T-helper 17 cell (primary cell): Measurements from ENCODE around the gene N4BP3. TPM values are rescaled to one million over a fixed set of nuclear protein-coding genes. Genes with fewer than 3 reads are reported as not detected.
A peak's percentile ranks its signal among the peaks of the same experiment; 100 is the strongest.
"Not testable (repeated sequence)": the region's sequence is repeated elsewhere in the genome, so short reads cannot be mapped to it uniquely, and the experiment has no call there.

Experiments
- ATAC-seq: fragments of 150-1000 bp; cut with Tn5 transposase; 2 replicates; pipeline ENCODE4 v1.10.0; 2021; ENCODE audit warnings: mild to moderate bottlenecking, moderate library complexity
- DNase-seq, 3 donors: peaks; one replicate each; pipeline versions ENCODE4 v3.0.0 to v3.0.0-alpha.2; 2020 to 2021
- H3K9me3 ChIP-seq: one replicate; pipeline ENCODE4 v1.7.0; 2013; ENCODE audit warnings: low read length, mild to moderate bottlenecking; ENCODE audit not compliant: control insufficient read depth, poor library complexity, severe bottlenecking
- H3K27ac Mint-ChIP-seq: one replicate; pipeline ENCODE4 v1.8.0; 2022; ENCODE audit warnings: mild to moderate bottlenecking, moderate library complexity, mixed read lengths
- H3K27me3 Mint-ChIP-seq: one replicate; pipeline ENCODE4 v1.8.0; 2022; ENCODE audit warnings: mixed read lengths
- H3K36me3 Mint-ChIP-seq: one replicate; pipeline ENCODE4 v1.8.0; 2022; ENCODE audit warnings: low read depth, mixed read lengths
- H3K4me1 Mint-ChIP-seq: one replicate; pipeline ENCODE4 v1.8.0; 2022; ENCODE audit warnings: mild to moderate bottlenecking, mixed read lengths
- H3K4me3 Mint-ChIP-seq: one replicate; pipeline ENCODE4 v1.8.0; 2022; ENCODE audit warnings: mild to moderate bottlenecking, moderate library complexity, mixed read lengths
- total RNA-seq, 4 donors: library from RNA in 2 of 4; stranded (reverse) in 2 of 4; gene quantifications; one replicate each; pipeline ENCODE4 v1.2.3 and lab custom pipeline; 2022 to 2026

The N4BP3 gene, protein sequence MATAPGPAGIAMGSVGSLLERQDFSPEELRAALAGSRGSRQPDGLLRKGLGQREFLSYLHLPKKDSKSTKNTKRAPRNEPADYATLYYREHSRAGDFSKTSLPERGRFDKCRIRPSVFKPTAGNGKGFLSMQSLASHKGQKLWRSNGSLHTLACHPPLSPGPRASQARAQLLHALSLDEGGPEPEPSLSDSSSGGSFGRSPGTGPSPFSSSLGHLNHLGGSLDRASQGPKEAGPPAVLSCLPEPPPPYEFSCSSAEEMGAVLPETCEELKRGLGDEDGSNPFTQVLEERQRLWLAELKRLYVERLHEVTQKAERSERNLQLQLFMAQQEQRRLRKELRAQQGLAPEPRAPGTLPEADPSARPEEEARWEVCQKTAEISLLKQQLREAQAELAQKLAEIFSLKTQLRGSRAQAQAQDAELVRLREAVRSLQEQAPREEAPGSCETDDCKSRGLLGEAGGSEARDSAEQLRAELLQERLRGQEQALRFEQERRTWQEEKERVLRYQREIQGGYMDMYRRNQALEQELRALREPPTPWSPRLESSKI
- total RNA-seq (1 to 10 TPM; 8.5 to 9.0 TPM), total RNA-seq (lab: John Stamatoyannopoulos, UW) (20.6 to 28.7 reads per million in 2 donors)

DNA sequence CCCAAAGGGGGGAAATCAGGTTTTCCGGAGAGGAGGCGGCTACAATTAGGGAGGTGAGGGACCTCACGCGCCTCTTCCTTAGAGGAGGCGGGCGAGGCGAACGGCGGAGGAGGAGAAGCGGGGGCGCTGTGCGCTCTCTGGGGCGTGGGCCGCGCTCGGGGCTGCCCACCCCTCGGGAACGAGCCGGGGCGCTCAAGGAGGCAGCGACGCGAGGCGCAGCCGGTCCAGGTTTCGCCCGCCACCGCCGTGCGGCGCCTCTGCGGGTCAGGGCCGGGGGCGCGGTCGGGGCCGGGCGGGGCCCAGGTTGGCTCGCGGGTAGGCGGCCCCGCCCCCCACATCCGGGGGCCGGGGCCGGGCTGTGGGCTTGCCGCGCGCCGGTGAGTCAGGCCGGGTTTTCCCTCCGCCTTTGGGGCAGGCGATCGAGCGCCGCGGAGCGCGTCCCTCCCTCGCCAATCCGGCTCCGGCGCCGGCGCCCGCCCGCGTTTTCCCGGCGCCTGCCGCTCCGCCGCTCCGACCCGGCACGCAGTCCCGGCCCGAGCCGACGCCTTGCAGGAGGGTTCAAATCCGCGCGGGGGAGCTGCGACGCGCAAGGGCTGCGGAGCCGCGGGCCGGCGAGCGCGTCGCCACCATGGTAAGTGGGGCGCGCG is at the start of gene N4BP3:
Gene N4BP3, plus strand, starts transcription at position 392 of the 647 bp plus-strand sequence. CDS start 6,052 bp downstream, outside the sequence.
- peak; percentile 69 to 76 (median 75) for DNase-seq
- Mint-ChIP-seq H3K27me3 (no peaks in the 10 kb centered on the region), H3K4me3 (peak within 1 kb of the TSS; percentile 92), H3K27ac (peak within 1 kb of the TSS; percentile 97), H3K4me1 (peaks cover 33% of the 10 kb centered on the region), H3K36me3 (no peaks in the 10 kb centered on the region)
- H3K9me3 ChIP-seq, result no peaks in the 10 kb centered on the region
- peak; percentile 72 for ATAC-seq

DNA sequence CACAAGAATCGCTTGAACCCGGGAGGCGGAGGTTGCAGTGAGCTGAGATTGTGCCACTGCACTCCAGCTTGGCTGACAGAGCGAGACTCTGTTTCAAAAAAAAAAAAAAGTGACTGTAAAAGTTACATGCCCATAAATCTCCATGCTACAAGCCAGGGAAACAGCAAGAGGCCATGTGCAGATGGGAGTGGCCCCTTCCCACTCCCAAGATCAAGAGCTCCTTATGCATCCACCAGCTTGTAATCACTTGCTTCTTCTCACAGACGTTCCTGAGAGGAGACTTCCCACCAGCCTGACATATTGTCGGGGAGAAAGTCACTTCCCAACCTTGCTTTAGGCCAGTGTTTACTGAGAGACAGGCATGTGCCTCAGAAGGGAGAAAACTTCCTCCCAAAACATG is 45.6 kb upstream of the N4BP3 start:
- no peaks in the 10 kb centered on the region for H3K27me3 Mint-ChIP-seq
- no peaks in the 10 kb centered on the region for H3K4me1 Mint-ChIP-seq
- DNase-seq, result no peak
- no peak overlapping the region for H3K27ac Mint-ChIP-seq
- ATAC-seq, result no peak
- no peaks in the 10 kb centered on the region for H3K9me3 ChIP-seq
- no peak overlapping the region for H3K4me3 Mint-ChIP-seq
- H3K36me3 Mint-ChIP-seq, result peaks cover 2% of the 10 kb centered on the region

DNA sequence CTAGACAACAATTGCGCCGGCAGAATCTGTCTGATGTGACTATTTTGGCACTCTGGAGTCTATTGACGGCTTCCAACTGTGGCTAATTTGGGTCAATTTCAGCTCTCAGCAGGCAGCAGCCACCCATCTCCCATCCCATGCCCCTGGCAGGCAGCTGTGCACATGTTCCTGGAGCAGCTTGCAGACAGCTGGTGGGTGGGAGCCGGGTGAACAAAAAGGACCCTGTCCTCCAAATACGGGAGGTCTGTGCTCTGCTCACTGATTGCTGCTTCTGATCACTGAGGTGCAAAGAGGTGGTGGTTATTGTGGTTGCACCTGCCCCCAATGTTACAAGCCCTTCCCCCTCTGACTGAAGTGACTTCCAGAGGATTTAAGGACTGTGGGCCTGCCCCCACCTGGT is 45.0 kb upstream of the N4BP3 start:
- no peak for DNase-seq
- H3K4me1 Mint-ChIP-seq, result no peaks in the 10 kb centered on the region
- H3K36me3 Mint-ChIP-seq, result peaks cover 2% of the 10 kb centered on the region
- H3K4me3 Mint-ChIP-seq, result no peak overlapping the region
- H3K27me3 Mint-ChIP-seq, result no peaks in the 10 kb centered on the region
- H3K27ac Mint-ChIP-seq, result no peak overlapping the region
- ATAC-seq, result no peak
- no peaks in the 10 kb centered on the region for H3K9me3 ChIP-seq

DNA sequence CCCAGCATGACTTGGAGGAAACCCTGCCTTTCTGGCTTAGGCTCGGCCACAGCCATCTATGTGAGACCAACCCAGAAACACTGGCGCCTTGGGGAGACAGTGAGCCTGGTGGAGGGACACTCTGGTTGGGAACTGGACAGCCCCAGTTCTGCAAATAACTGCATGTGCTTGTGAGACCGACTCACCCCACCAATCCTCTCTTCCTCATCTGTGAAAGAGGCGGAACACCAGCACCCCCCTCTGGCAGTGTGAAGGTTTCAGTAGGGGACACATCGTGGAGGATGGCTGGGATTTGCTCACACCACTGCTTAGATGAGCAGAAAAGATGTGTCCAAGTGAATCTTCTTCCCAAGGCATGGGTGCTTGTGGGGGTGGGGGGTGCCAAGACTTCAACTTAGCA is 43.4 kb upstream of the N4BP3 start:
- Mint-ChIP-seq H3K4me1 (no peaks in the 10 kb centered on the region), H3K27me3 (peaks cover 7% of the 10 kb centered on the region), H3K36me3 (peaks cover 2% of the 10 kb centered on the region), H3K4me3 (no peak overlapping the region), H3K27ac (no peak overlapping the region)
- DNase-seq, result no peak
- no peak for ATAC-seq
- no peaks in the 10 kb centered on the region for H3K9me3 ChIP-seq

DNA sequence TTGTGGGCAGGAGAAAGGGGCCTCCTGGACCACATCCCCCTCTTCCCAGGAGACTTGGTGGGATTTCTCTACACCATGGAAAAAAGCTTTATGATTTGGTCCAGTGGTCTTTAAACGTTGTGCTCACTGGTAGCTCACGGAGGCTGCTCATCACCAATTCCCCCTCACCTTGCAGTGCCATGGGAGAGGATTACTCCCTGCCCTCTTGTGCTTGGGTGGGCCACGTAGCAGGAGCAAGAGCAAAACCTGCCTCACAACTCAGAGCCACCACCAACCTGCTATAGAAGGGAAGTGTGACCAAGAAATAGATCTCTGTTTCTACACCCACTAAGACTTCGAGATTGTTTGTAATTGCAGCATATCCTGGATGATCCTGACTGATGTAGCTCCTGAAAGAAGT is 42.2 kb upstream of the N4BP3 start:
- H3K36me3 Mint-ChIP-seq, result peaks cover 2% of the 10 kb centered on the region
- H3K4me3 Mint-ChIP-seq, result no peak overlapping the region
- H3K27me3 Mint-ChIP-seq, result peaks cover 10% of the 10 kb centered on the region
- H3K4me1 Mint-ChIP-seq, result peaks cover 2% of the 10 kb centered on the region
- no peak overlapping the region for H3K27ac Mint-ChIP-seq
- no peak for DNase-seq
- H3K9me3 ChIP-seq, result no peaks in the 10 kb centered on the region
- no peak for ATAC-seq

DNA sequence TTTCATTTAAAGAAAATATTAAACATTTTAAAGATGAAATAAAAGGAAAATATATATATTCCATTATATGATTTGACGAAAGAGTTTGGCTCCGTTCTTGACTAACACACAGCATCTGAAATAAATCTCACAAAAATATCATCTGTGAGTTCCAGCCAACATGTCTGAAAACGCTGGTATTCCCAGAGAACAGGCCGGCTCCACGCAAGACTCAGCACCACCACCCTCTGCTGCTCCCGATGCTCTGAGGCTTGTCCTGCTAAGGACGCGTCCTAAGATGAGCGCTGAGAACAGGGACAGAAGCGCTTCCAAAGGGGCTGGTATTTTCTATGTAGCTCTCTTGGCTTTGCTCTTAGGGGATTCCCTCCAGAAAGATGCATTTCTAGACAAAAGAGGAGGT is 40.6 kb upstream of the N4BP3 start:
- no peak overlapping the region for H3K27ac Mint-ChIP-seq
- H3K27me3 Mint-ChIP-seq, result peaks cover 10% of the 10 kb centered on the region
- H3K36me3 Mint-ChIP-seq, result no peaks in the 10 kb centered on the region
- H3K9me3 ChIP-seq, result no peaks in the 10 kb centered on the region
- DNase-seq (no peak), ATAC-seq (no peak)
- no peak overlapping the region for H3K4me3 Mint-ChIP-seq
- H3K4me1 Mint-ChIP-seq, result peaks cover 2% of the 10 kb centered on the region

DNA sequence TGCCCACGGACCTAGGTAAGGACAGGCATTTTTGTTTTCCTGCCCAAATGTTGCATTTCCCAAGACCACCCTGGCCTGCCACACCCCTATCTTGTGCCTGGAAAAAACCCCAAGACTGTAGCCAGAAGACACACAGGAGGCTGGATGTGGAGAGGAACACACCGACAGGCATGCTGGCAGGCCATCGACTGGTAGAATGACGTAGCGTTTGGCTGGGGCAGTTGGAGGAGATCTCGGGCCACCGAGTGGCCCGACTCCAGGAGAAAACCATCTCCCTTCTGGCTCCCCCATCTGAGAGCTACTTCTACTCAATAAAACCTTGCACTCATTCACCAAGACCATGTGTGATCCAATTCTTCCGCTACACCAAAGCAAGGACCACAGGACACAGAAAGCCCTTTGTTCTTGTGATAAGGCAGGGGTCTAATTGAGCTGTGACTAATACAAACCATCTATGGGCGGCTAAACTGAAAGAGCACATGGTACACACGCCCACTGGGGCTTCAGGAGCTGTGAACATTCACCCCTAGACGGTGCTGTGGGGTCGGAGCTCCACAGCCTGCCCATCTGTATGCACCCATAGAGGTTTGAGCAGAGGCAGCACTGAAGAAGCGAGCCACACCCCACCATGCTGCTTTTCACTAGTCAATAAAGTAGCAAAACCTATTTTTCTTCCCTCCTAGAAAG is 38.9 kb upstream of the N4BP3 start:
- no peak overlapping the region for H3K27ac Mint-ChIP-seq
- ATAC-seq (no peak), DNase-seq (no peak)
- no peak overlapping the region for H3K4me3 Mint-ChIP-seq
- peaks cover 10% of the 10 kb centered on the region for H3K27me3 Mint-ChIP-seq
- peaks cover 2% of the 10 kb centered on the region for H3K4me1 Mint-ChIP-seq
- H3K9me3 ChIP-seq, result no peaks in the 10 kb centered on the region
- no peaks in the 10 kb centered on the region for H3K36me3 Mint-ChIP-seq

DNA sequence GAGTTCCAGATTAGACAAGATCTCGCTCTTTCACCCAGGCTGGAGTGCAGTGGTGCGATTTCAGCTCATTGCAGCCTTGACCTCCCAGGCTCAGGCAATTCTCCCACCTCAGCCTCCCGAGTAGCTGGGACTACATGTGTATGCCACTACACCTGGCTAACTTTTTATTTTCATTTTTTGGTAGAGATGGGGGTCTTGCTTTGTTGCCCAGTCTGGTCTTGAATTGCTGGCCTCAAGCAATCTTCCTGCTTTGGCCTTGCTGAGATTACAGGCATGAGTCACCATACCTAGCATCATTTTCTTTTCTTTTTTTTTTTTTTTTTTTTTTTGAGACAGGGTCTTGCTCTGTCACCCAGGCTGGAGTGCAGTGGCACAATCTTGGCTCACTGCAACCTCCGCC is 36.4 kb upstream of the N4BP3 start:
- not testable (repeated sequence) for ATAC-seq, H3K4me3 Mint-ChIP-seq

DNA sequence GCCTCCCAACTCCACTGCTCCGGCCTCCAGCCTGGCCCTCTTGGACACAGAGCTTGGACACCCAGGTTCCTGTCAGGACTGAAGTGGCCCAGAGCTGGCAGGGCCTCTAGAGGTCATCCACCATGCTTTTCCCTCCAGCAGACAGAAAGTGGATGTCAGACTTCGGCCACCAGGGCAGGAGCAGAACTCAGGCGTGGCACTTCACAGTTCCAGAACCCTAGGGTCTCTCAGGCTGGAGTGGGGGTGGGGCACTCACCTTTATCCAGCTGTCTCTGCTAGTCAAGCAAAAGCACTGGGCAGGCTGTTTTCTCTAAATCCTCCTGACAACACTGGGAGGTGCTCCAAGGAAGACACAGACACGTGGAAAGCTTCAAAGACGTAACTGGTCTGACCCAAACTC is 35.6 kb upstream of the N4BP3 start:
- H3K4me1 Mint-ChIP-seq, result peaks cover 2% of the 10 kb centered on the region
- no peak overlapping the region for H3K4me3 Mint-ChIP-seq
- H3K9me3 ChIP-seq, result no peaks in the 10 kb centered on the region
- no peak overlapping the region for H3K27ac Mint-ChIP-seq
- peaks cover 15% of the 10 kb centered on the region for H3K27me3 Mint-ChIP-seq
- ATAC-seq (no peak), DNase-seq (no peak)
- no peaks in the 10 kb centered on the region for H3K36me3 Mint-ChIP-seq

More for the DNA sequence above, 36.4 kb upstream of the N4BP3 start:
- peaks cover 15% of the 10 kb centered on the region for H3K27me3 Mint-ChIP-seq
- not testable (repeated sequence) for H3K36me3 Mint-ChIP-seq, H3K4me1 Mint-ChIP-seq, H3K27ac Mint-ChIP-seq, DNase-seq, H3K9me3 ChIP-seq

DNA sequence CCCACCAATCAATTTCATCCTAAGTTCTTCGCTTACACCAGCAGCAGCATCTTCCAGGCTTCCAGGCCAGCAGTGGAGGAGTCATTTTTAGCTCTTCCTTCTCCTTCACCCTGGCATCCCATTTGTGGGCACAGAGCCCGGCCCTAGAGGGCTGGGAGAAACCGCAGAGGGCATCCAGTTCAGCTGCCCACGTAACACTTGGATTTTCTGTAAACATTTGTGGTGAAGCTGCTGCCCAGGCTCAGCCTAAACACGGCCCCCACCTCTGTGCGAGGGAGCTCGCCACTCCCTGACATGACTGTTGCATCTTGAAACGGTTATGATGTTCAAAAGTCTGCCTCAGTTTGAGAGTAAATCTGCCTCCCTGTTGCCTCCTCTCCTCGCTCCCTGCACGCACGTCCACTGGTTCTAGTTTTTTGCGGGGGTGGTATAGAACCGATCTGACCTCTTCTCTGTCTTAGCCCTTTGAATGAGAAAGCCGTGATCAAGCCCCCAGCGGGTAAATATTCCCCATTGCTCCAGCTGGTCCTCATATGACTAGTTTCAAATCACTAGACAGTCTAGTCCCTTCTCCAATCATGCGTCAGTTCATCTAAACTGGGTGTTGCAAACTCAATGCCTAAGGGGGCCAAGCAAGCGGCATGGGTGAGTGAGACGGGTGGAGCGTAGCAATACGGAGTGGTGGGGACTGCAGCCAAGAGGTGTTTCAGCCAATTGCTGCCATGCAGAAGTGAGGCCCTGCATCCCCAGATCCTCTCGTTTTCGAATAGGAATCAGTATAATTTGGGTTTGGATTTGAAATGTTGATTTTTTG is 34.9 kb upstream of the N4BP3 start:
- Mint-ChIP-seq H3K27ac (no peak overlapping the region), H3K4me3 (no peak overlapping the region), H3K27me3 (peaks cover 19% of the 10 kb centered on the region), H3K36me3 (no peaks in the 10 kb centered on the region), H3K4me1 (peaks cover 2% of the 10 kb centered on the region)
- no peaks in the 10 kb centered on the region for H3K9me3 ChIP-seq
- ATAC-seq (no peak), DNase-seq (no peak)

DNA sequence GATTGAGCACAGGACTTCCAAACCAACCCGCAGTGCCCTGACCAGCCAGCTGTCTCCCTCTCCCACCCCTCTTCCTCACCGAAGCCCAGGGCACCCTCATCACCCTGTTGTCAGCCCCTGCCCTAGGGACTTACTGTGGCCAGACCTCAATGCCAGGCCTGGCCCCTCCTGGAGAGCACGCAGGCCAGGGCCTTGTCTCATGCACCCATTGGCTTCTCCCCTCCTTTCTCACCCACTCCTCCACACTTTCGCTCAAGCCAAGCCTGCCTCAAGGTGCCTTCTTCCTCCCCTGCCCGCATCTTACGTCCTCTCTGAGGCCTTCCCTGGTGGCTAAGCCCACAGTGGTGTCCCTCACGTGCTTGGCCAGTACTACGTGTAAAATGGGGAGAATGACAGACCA is 33.3 kb upstream of the N4BP3 start:
- peaks cover 5% of the 10 kb centered on the region for H3K4me1 Mint-ChIP-seq
- DNase-seq (no peak), ATAC-seq (no peak)
- no peaks in the 10 kb centered on the region for H3K36me3 Mint-ChIP-seq
- no peaks in the 10 kb centered on the region for H3K9me3 ChIP-seq
- no peak overlapping the region for H3K4me3 Mint-ChIP-seq
- peaks cover 24% of the 10 kb centered on the region for H3K27me3 Mint-ChIP-seq
- H3K27ac Mint-ChIP-seq, result no peak overlapping the region

DNA sequence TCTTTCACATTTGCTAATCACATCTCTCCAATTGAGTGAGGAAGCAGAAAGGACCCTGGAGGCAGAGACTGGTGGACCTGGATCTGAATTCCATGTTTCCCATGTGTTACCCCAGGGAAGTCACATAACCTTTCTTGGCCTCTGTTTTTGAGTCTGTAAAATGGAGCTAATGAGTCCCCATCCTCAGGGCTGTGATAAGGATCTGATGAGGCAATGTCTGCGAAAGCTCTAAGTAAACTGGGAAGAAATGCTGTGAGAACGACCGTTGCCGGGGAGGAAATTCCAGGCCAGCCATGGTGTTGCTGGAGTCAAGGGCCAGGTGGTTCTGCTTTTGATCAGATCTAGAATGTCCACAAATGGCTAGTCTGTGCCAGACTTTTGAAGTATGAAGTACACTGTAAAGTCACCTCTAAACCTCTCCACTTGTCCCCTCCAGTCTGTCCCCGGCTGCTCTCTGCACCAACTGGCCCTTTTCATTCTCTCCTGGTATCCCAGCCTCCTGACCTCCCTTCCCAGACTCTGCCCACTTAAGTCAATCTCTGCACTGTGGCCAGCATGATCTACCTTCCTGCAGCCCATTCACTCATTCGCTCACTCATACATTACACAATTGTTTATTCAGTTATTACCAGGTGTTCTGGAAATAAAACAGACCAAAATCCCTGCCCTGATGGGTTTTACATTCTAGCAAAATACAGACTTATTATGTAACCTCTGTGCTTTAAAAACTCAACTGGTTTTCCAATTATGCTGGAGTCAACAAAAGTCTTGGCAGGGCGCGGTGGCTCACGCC is 32.5 kb upstream of the N4BP3 start:
- no peak for ATAC-seq
- no peak overlapping the region for H3K27ac Mint-ChIP-seq
- H3K9me3 ChIP-seq, result no peaks in the 10 kb centered on the region

More for the DNA sequence above, 32.5 kb upstream of the N4BP3 start:
- DNase-seq, result no peak
- no peaks in the 10 kb centered on the region for H3K36me3 Mint-ChIP-seq
- H3K27me3 Mint-ChIP-seq, result peaks cover 23% of the 10 kb centered on the region
- H3K4me3 Mint-ChIP-seq, result no peak overlapping the region
- H3K4me1 Mint-ChIP-seq, result peaks cover 5% of the 10 kb centered on the region
